Stimulated activated CD8-positive, alpha-beta memory T cell treated with anti-CD3 and anti-CD28 coated beads, Interleukin-7, amount 100 ng/mL, for 24 hours (primary cell): ENCODE results near the gene RASAL2.

ENCODE experiments used
- DNase-seq: peaks from one replicate; pipeline ENCODE4 v3.0.0-alpha.2; 2020; ENCODE audit warnings: low read depth

Gene RASAL2

DNA sequence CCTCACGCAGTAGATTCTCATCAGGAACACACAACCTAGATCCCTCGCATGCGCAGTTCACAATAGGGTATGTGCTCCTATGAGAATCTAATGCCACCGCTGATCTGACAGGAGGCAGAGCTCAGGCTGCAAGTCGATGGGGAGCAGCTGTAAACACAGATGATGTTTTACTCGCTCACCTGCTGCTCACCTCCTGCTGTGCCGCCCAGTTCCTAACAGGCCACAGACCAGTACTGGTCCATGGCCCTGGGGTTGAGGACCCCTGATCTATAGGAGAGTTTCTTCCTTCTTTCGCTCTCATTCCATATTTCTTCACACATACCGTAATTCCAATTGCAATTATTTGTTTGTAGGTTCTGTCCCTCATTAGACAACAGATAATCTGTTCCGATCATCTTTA is 299.5 kb downstream of the RASAL2 start:
- no peak for DNase-seq

DNA sequence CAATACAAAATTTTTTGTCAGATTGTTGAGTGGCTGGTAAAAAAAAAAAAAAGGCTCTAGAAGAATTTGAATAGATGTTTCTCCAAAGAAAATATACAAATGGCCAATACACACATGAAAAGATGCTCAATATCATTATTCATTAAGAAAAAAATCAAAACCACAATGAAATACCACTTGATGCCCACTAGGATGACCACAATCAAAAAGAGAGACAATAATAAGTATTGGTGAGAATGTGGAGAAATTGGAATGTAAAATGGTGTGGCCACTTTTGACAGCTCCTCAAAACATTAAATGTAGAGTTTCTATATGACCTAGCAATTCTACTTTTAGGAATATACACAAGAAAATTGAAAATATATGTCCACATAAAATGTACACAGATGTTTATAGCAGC is 302.9 kb downstream of the RASAL2 start:
- DNase-seq, result no peak

DNA sequence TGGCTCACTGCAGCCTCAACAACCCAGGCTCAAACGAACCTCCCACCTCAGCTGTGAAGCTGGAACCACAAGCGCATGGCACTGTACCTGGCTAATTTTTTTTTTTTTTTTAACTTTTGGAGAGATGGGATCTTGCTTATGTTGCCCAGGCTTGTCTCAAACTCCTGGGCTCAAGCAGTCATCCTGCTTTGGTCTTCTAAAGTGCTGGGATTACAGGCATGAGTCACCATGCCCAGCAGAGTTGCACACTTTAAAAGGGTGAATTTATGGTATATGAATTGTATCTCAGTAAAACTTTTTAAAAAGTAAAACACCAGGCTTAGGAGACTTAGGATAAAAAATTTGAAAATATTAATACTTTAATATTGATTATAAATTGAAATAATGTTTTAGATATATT is 303.8 kb downstream of the RASAL2 start:
- DNase-seq, result no peak

DNA sequence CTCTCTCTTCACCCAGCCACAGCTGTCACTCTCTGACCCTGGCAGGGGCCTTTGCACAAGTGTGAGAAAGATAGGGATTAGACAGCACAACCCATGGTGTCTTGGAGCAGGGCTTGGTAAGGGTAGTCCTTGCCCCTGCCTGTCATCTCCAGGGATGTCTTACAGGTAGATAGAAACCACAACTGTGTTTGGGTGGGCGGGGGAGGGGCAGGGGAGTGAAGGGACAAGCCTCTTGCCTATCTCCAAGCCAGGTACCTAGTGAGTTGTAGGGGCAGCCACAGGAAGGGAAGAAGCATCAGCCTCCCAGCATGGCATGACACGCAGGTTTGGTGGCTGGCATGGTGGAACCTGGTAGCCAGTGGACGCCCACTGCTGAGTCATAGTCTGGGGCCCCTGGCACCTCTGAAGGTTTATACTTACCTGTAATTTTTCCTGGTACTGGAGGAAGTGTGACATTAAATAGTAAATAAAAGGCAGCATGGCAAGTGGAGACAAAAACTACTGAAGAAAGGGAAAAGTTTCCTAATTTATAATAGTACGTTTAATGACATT is 305.3 kb downstream of the RASAL2 start:
- no peak for DNase-seq

GRCh38 chr1:178405137-178405536 is 311.2 kb downstream of the RASAL2 start:
- no peak for DNase-seq

GRCh38 chr1:178407215-178407614 is 313.3 kb downstream of the RASAL2 start:
- no peak for DNase-seq

- DNase-seq, result no peak
These were observed 313.8 kb downstream of the RASAL2 start for GRCh38 chr1:178407655-178408054.

- no peak for DNase-seq
These were observed 315.0 kb downstream of the RASAL2 start for GRCh38 chr1:178408871-178409270.

DNA sequence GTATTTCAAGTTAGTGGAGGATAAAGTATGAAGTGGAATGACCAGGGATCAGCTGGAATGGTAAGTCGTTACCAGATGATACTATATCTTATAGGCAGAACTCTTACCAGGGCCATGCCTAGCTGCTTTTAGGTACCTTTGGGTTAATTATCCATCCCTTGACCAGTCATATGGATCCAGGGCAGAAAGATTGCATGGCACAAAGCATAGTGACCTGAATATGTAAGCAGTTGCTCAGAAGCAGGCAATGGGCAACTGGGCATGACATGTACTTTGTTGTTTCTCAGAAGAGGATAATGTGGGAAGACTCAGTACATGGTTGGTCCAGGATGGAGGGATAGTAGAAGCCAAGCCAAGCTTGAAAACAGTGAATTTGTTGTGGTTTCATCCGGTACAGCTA is 315.6 kb downstream of the RASAL2 start:
- DNase-seq, result no peak

DNA sequence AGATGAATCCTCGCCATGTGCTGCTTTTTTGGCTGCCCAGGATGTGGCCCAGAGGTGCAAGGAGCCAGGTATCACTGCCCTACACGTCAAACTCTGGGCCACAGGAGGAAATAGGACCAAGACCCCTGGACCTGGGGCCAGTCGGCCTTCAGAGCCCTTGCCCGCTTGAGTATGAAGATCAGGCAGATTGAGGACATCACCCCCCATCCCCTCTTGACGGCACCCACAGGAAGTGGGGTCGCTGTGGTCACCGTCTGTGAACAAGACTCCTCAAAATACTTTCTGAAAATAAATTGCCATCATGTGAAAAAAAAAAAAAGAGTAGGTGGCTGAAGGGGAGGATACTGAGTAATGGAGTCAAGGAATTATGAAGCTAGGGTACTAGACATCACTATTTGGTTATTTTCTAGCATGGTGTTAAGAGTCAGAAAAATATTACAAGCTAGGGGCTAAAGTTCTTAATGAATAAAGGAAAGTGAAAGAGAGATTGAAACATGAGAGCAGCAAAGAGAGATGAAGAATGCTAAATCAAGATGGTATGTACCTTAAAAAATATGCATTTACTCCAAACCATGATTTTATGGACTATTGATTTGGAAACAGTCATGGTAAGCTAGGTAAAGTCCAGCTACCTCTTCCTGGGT is 318.0 kb downstream of the RASAL2 start:
- DNase-seq, result no peak

GRCh38 chr1:178412400-178412770 is 318.5 kb downstream of the RASAL2 start:
- no peak for DNase-seq

DNA sequence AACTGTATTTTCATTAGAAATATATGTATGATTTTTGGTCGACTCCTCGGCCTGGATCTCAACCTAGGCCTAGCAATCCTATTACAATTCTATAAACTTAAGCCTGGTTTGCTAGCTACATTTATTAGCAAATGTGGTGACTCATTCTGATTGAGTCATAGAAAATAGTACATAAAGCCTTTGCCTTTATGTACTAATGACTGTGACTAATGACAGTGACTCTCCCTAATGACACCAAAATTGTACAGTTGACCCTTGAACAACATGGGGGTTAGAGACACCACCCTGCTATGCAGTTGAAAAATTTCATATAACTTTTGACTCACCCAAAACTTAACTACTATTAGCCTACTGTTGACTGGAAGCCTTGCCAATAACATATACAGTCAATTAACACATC is 324.0 kb downstream of the RASAL2 start:
- DNase-seq, result no peak

DNA sequence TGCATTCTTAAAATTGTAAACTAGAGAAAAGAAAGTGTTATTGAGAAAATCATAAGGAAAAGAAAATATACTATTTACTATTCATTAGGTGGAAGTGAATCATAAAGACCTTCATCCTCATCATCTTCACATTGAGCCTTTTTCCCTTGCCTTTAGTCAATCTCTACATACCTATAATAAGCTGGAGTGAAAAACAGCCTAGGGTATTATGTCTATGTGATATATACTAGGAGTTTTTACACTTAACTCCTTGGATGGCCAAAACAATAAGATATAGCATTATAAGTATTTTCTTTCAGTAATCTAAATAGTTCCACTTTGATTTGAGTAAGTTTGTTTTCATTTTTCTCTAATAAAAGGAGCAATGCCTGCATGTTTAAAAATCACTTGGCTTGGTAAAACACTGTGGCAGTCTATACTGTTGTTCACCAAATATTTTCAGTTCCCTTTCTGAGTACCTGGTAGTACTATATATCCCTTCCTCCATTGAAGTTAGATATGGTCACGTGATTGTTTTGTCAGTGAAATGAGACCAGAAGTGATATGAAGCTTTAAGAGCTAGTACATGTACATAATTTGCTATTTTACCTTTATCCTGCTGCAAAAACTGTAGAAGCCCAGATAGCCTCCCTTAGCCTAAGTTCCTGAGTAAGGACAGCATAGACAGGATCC is 324.5 kb downstream of the RASAL2 start:
- no peak for DNase-seq

GRCh38 chr1:178434360-178434759 is 340.5 kb downstream of the RASAL2 start:
- no peak for DNase-seq

DNA sequence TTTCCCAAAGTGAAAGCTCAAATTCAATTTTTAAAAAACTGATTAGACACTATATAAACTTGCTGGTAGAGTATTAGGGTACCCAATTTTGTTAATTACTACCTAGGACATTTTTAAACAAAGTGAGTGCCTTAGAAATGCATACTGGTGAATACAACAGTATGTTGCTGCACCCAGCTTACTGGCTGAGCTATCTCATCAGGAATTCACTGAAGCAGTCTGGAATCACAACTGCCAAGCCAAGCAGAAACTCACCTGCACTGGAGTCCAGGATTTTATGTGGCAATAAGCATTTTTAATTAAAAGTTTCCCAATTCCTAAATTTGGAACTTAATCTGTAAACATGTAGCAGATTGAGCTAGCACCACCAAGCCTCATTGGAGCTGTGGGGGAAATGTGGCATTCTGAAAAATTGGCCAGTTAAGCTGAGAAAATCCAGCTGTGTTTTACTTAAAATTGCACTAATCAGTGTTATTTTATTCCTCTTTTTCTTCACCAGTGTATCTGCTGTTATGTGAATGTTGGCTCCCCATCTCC is 341.1 kb downstream of the RASAL2 start:
- DNase-seq, result no peak

DNA sequence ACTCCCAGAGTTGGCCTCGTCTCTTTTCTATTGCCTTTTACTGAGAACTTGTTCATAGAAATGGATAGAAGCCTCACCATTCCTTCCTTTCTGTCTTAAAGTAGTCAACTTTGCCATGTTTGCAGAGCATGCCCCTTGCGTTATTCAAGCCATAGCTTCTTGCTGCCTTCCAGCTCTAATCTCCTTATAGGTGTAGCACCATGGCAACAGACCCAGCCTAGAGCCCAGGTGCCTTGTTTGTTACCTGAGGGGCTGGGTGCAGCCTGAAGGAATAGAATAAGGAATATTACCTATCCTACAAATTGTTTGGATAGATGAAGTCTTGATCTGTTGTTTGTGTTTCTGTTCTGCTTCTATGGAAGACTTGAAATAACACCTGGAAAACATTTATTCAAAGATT is 343.0 kb downstream of the RASAL2 start:
- DNase-seq, result no peak

GRCh38 chr1:178438432-178438831 is 344.5 kb downstream of the RASAL2 start:
- DNase-seq, result no peak

DNA sequence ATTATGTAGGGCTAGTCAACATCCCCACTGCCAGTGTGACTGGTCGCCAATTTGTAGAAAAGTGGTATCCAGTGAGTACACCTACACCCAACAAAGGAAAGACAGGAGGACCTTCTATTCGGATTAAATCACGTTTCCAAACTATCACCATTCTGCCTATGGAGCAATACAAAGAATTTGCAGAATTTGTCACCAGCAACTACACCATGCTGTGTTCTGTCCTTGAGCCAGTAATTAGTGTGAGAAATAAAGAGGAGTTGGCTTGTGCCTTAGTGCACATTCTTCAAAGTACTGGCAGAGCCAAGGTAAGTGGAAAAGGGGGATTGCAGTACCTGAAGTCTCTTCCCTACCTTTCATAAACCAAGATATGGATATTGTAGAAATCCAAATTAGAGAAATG is 349.0 kb downstream of the RASAL2 start:
- no peak for DNase-seq

DNA sequence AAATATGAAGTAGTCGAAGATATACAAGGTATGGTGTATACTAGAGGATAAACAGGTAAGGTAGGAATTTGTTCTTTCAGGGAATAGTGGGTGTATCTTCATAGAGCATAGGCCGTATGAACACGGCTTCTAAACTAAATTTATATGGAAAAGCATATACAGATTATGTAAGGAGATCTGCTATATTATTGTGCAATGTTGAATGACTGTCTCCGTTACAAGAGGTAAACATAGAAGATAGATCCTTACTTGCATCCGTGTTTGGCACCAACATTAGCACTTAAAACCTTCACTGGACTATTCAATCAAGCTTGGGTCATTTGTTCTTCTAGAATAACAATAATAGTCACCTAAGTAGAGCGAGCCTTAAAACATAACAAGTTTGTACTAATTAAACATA is 357.0 kb downstream of the RASAL2 start:
- DNase-seq, result no peak

DNA sequence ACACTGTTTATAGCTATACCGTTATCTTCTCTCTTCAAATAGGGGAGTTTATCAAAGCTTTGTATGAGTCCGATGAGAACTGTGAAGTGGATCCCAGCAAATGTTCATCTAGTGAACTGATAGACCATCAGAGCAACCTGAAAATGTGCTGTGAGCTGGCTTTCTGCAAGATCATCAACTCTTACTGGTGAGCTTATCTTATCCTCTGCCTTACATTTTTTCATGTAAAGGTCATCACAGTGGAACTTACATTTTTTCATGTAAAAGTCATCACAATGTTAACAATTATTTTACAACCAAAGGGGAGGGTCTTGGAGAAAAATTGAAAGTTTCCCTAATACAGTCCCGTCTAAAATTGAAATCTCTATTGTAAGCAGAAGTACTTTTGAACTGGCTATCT is 357.6 kb downstream of the RASAL2 start:
- no peak for DNase-seq

DNA sequence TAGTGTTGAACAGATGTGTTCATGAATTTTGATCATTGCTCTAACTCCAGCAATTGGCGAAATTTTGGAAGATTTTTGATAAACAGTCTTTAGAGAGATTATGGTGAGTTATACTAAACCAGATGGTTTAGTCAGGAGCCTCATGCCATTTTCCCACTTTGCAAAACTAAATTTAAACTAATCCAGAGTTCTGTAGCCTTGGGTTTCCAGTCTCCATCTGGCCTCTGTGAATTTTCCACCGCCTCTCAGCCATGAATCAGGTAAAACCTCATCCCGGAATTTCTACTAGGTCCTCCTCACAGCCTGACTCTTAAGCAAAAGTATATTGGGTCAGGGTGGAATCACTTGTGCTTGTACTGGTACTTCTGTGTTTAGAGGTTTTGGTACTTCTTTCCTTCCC is 358.1 kb downstream of the RASAL2 start:
- no peak for DNase-seq

- no peak for DNase-seq
These were observed 362.6 kb downstream of the RASAL2 start for GRCh38 chr1:178456472-178456871.

DNA sequence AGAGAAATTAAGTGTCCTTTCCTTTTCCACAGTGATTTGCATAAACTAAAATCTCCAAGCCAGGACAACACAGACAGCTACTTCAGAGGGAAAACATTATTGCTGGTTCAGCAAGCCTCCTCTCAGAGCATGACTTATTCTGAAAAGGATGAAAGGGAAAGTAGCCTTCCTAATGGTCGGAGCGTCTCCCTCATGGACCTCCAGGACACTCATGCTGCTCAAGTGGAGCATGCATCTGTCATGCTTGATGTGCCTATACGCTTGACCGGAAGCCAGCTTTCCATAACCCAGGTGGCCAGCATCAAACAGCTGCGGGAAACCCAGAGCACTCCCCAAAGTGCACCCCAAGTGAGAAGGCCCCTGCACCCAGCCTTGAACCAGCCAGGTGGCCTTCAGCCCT is 363.7 kb downstream of the RASAL2 start:
- DNase-seq, result no peak

GRCh38 chr1:178458203-178458602 is 364.3 kb downstream of the RASAL2 start:
- DNase-seq, result no peak
